ENCODE data around the gene WDR44. TPM values are rescaled to one million over a fixed set of nuclear protein-coding genes. Genes with fewer than 3 reads are reported as not detected.

Gene WDR44
- 6.3 and 9.0 TPM in 2 replicates for total RNA-seq

GRCh38 chrX:118345464-118346257 lies at the start of gene WDR44:
Gene WDR44, plus strand, starts transcription at chrX:118346106. Its CDS starts 398 bp downstream, at chrX:118346504.

GRCh38 chrX:118495061-118495921 lies 149.4 kb downstream of the WDR44 start, which contains the start of gene DOCK11:
Gene DOCK11, plus strand, starts transcription at chrX:118495815. Its CDS starts 157 bp downstream, at chrX:118495972.

Other genes starting within 250 kb of the WDR44 start
- gene KLHL13, start 229.3 kb upstream of the WDR44 start, total RNA-seq, result 15.9 and 21.1 TPM in 2 replicates
- gene DOCK11, start 149.7 kb downstream of the WDR44 start, total RNA-seq, result 26.3 and 31.8 TPM in 2 replicates